Thyroid gland (tissue), 4 donors: ENCODE data around the gene NKX3-2. TPM values are rescaled to one million over a fixed set of nuclear protein-coding genes. Genes with fewer than 3 reads are reported as not detected.

Experiments
- DNase-seq, 2 donors: peaks; one replicate each; pipeline ENCODE4 v3.0.0-alpha.2; 2019
- H3K27ac ChIP-seq, 3 donors: fragments of 200-600 bp; sonication (generic); 1 replicate in 2 of 3; 2 replicates in 1 of 3; pipeline ENCODE4 v1.5.1; 2016 to 2019; ENCODE audit warnings: mild to moderate bottlenecking in 1 of 3, moderate library complexity in 1 of 3
- H3K27me3 ChIP-seq: fragments of 200-600 bp; sonication (generic); one replicate; pipeline ENCODE4 v1.5.1; 2019
- H3K36me3 ChIP-seq, 2 donors: fragments of 200-600 bp; sonication (generic); one replicate each; pipeline ENCODE4 v1.5.1; 2016 to 2019
- H3K4me1 ChIP-seq, 2 donors: fragments of 200-600 bp; sonication (generic); one replicate each; pipeline ENCODE4 v1.5.1; 2017 to 2019
- H3K4me3 ChIP-seq, 3 donors: fragments of 200-600 bp; sonication (generic); replicated peaks in 1 of 3; 1 replicate in 2 of 3; 2 replicates in 1 of 3; pipeline ENCODE4 v1.5.1; 2016; ENCODE audit warnings: mild to moderate bottlenecking in 1 of 3
- H3K9me3 ChIP-seq: fragments of 200-600 bp; sonication (generic); one replicate; pipeline ENCODE4 v1.5.1; 2017
- POLR2A ChIP-seq, 2 donors: fragments of 450-650 bp; IDR thresholded peaks; one replicate each; pipeline ENCODE4 v1.6.1; 2017; ENCODE audit warnings: antibody characterized with exemption in 2 of 2, mild to moderate bottlenecking in 2 of 2, moderate library complexity in 1 of 2
- WGBS, 2 donors: methylation state at CpG; one replicate each; pipeline ENCODE4 v1.1.5; 2017; 5-methylcytosine and 5-hydroxymethylcytosine counted together
- intact Hi-C: fragments of 100-400 bp; cut with DNase I; formaldehyde crosslinking; loops from one replicate; pipeline ENCODE4 v1.15.1; 2023
- total RNA-seq, 4 donors: library from RNA; depleted of rRNA; stranded (reverse); fragments of >200 nt; gene quantifications; one replicate each; pipeline ENCODE4 v1.2.3, GENCODE V29; 2016
- TF ChIP-seq, protein P1 (sequence below), 6 experiments: fragments of 200-600 bp in 3 of 6; fragments of 450-650 bp in 3 of 6; sonication (generic) in 3 of 6; IDR thresholded peaks; one replicate each; pipeline ENCODE4 v1.5.1; 2016 to 2019; ENCODE audit warnings: antibody characterized with exemption in 6 of 6, mild to moderate bottlenecking in 2 of 6, inconsistent platforms in 1 of 6, moderate library complexity in 1 of 6

Gene NKX3-2
- total RNA-seq, 4 donors from 2014 or later = 0.29 to 0.81 (median 0.58) TPM

DNA sequence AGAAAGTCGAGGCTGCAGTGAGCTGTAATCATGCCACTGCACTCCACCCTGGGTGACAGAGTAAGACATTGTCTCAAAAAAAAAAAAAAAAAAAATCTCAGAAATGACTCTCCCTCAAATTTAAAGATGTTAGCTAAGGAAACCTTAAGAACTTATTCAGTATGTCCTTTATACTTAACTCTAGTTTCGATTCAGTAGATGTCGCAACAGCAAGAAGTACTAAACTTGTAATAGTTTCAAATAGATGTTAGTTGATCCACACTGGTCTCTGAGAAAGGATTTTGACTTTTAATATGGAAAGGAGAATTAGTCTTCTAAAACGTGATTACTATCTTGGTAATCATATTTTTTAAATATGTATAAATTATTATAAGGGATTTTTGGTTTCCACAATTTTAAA lies 29.6 kb downstream of the NKX3-2 start:
- H3K27ac ChIP-seq = no peak overlapping the region
- no peaks in the 10 kb centered on the region for H3K4me1 ChIP-seq
- TF ChIP-seq POLR2A (IDR thresholded peaks at IDR 0.05) = no peak
- TF ChIP-seq, protein P1, sequence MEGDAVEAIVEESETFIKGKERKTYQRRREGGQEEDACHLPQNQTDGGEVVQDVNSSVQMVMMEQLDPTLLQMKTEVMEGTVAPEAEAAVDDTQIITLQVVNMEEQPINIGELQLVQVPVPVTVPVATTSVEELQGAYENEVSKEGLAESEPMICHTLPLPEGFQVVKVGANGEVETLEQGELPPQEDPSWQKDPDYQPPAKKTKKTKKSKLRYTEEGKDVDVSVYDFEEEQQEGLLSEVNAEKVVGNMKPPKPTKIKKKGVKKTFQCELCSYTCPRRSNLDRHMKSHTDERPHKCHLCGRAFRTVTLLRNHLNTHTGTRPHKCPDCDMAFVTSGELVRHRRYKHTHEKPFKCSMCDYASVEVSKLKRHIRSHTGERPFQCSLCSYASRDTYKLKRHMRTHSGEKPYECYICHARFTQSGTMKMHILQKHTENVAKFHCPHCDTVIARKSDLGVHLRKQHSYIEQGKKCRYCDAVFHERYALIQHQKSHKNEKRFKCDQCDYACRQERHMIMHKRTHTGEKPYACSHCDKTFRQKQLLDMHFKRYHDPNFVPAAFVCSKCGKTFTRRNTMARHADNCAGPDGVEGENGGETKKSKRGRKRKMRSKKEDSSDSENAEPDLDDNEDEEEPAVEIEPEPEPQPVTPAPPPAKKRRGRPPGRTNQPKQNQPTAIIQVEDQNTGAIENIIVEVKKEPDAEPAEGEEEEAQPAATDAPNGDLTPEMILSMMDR (IDR thresholded peaks at IDR 0.05) = no peak
- no peaks in the 10 kb centered on the region for H3K27me3 ChIP-seq
- whole genome bisulfite sequencing, 2 donors = 87% methylated on average over 4 of the region's 4 CpGs
- H3K4me3 ChIP-seq = no peak overlapping the region
- no peaks in the 10 kb centered on the region for H3K9me3 ChIP-seq
- no peak for DNase-seq
- intact Hi-C loops = no loop called here
- no peaks in the 10 kb centered on the region for H3K36me3 ChIP-seq

DNA sequence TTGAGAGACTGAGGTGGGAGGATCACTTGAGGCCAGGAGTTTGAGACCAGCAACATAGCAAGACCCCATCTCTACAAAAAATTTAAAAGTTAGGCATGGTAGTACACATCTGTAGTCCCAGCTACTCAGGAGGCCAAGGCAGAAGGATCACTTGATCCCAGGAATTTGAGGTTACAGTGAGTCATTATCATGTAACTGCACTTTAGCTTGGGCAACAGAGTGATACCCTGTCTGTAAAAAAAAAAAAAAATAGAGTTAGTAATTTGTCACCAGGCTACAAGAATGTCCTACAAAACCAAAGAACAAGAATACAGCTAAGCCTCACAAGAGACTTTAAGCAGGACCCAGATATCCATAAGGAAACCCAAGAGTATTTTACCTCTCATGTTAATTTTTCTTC lies 33.2 kb downstream of the NKX3-2 start:
- Histone ChIP-seq H3K4me1 (no peaks in the 10 kb centered on the region), H3K9me3 (no peaks in the 10 kb centered on the region), H3K27ac (no peak overlapping the region), H3K36me3 (no peaks in the 10 kb centered on the region), H3K4me3 (no peak overlapping the region), H3K27me3 (no peaks in the 10 kb centered on the region)
- DNase-seq = no peak
- intact Hi-C loops = no loop called here
- TF ChIP-seq, protein P1 (IDR thresholded peaks at IDR 0.05) = no peak
- TF ChIP-seq POLR2A (IDR thresholded peaks at IDR 0.05) = no peak

DNA sequence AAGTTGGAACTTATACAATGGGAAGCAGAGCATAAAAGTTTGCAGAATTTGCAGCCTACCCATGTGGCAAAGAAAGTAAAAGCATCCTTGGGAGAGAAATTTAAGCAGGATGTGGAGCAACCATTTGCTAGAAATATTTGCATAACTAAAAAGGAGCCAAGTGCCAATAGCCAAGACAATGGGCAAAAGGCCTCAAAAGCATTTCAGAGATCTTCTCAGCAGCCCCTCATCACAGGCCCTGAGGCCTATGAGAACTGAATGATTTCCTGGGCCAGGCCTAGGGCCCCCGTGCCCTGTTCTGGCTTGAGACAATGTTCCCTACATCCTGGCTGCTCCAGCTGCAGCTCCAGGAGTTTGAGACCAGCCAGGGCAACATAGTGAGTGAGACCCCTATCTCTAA lies 34.9 kb downstream of the NKX3-2 start:
- no peaks in the 10 kb centered on the region for H3K36me3 ChIP-seq
- H3K9me3 ChIP-seq = no peaks in the 10 kb centered on the region
- no peak for TF ChIP-seq POLR2A (IDR thresholded peaks at IDR 0.05)
- TF ChIP-seq, protein P1 (IDR thresholded peaks at IDR 0.05) = no peak
- no peaks in the 10 kb centered on the region for H3K27me3 ChIP-seq
- no peak for DNase-seq
- H3K27ac ChIP-seq = no peak overlapping the region
- no peaks in the 10 kb centered on the region for H3K4me1 ChIP-seq
- intact Hi-C loops = no loop called here
- WGBS, 2 donors = 57 to 78% methylated on average over 1 of the region's 1 CpG
- no peak overlapping the region for H3K4me3 ChIP-seq

DNA sequence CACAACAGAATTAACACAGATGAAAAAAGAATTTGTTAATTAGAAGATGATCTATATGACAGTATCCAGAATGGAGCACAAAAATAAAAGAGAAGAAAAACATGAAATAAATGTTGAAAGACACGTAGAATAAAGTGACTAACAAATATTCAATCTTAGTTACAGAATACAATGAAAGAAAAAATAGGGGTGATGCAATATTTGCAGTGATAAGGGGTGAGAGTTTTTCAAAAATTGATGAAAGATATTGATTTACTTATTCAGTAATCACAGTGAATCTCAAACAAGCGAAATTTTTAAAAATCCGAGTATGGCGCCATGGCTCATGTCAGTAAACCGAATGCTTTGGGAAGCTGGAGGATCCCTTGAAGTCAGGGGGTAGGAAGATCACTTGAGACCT lies 39.9 kb downstream of the NKX3-2 start:
- TF ChIP-seq POLR2A (IDR thresholded peaks at IDR 0.05) = no peak
- TF ChIP-seq, protein P1 (IDR thresholded peaks at IDR 0.05) = no peak
- no peak overlapping the region for H3K27ac ChIP-seq
- no peaks in the 10 kb centered on the region for H3K9me3 ChIP-seq
- H3K27me3 ChIP-seq = no peaks in the 10 kb centered on the region
- H3K4me1 ChIP-seq = no peaks in the 10 kb centered on the region
- no peak for DNase-seq
- no peak overlapping the region for H3K4me3 ChIP-seq
- 92 to 97% methylated on average over 5 of the region's 5 CpGs for WGBS, 2 donors
- intact Hi-C loops = no loop called here
- no peaks in the 10 kb centered on the region for H3K36me3 ChIP-seq

DNA sequence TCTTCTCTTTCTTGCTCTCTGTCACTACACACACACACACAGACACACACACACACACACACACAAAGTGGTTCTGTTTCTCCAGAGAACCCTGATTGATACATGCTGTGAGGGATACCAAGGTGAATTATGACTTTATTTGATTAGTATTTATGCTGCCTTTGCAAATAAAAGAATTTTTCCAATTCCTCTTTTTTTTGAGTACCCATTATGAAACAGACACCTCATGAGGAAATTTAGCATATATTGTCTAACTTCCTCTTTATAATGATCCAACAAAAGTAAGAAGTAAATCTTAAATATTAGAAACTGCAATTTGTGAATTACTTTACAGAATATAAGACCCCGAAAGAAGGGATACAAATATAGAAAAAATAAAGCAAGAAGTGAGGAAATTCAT lies 45.8 kb downstream of the NKX3-2 start:
- Histone ChIP-seq H3K27me3 (no peaks in the 10 kb centered on the region), H3K36me3 (no peaks in the 10 kb centered on the region), H3K4me3 (no peak overlapping the region), H3K4me1 (no peaks in the 10 kb centered on the region), H3K27ac (no peak overlapping the region), H3K9me3 (no peaks in the 10 kb centered on the region)
- no peak for DNase-seq
- intact Hi-C loops = no loop called here
- 89 to 97% methylated on average over 1 of the region's 1 CpG for WGBS, 2 donors
- no peak for TF ChIP-seq POLR2A (IDR thresholded peaks at IDR 0.05)
- TF ChIP-seq, protein P1 (IDR thresholded peaks at IDR 0.05) = no peak
